GM08714 (cell line): ENCODE measurements around the gene PLXNB2.

Source experiments
- H3K4me3 ChIP-seq: fragments of 200-500 bp; sonication (Bioruptor generic); 2 replicates; pipeline ENCODE4 v1.5.1; 2014; ENCODE audit warnings: mild to moderate bottlenecking, low read length, inconsistent platforms
- ZNF274 ChIP-seq: IDR thresholded peaks from 2 replicates; pipeline ENCODE4 v1.6.1; 2012; ENCODE audit warnings: mild to moderate bottlenecking, low read depth, low read length

Gene PLXNB2

GRCh38 chr22:50247748-50248147, 59.7 kb downstream of the PLXNB2 start:
- TF ChIP-seq ZNF274 = no peak
- no peak overlapping the region for H3K4me3 ChIP-seq

GRCh38 chr22:50246242-50247175, 60.9 kb downstream of the PLXNB2 start:
- no peak for TF ChIP-seq ZNF274
- no peak overlapping the region for H3K4me3 ChIP-seq

- peak overlapping the region; percentile 81 for H3K4me3 ChIP-seq
- TF ChIP-seq ZNF274 = no peak
These were observed 62.0 kb downstream of the PLXNB2 start for GRCh38 chr22:50245214-50246072.

- TF ChIP-seq ZNF274 = no peak
These were observed 62.8 kb downstream of the PLXNB2 start, which contains the start of gene TUBGCP6 for GRCh38 chr22:50244420-50245213. Gene TUBGCP6, minus strand, starts transcription at chr22:50245023. Its CDS starts 564 bp downstream, at chr22:50244459.

GRCh38 chr22:50243685-50244419, 63.6 kb downstream of the PLXNB2 start:
- no peak for TF ChIP-seq ZNF274
- H3K4me3 ChIP-seq = peak overlapping the region; percentile 81

More at GRCh38 chr22:50244420-50245213, 62.8 kb downstream of the PLXNB2 start, which contains the start of gene TUBGCP6:
- peak within 1 kb of the TSS; percentile 81 for H3K4me3 ChIP-seq

GRCh38 chr22:50242406-50242949, 65.0 kb downstream of the PLXNB2 start:
- H3K4me3 ChIP-seq = peak overlapping the region; percentile 81
- no peak for TF ChIP-seq ZNF274

- no peak for TF ChIP-seq ZNF274
- H3K4me3 ChIP-seq = no peak overlapping the region
These were observed 68.7 kb downstream of the PLXNB2 start for GRCh38 chr22:50238755-50239154.

GRCh38 chr22:50236731-50237409, 70.6 kb downstream of the PLXNB2 start:
- H3K4me3 ChIP-seq = no peak overlapping the region
- no peak for TF ChIP-seq ZNF274

- TF ChIP-seq ZNF274 = no peak
- H3K4me3 ChIP-seq = no peak overlapping the region
These were observed 74.2 kb downstream of the PLXNB2 start for GRCh38 chr22:50233223-50233622.

- TF ChIP-seq ZNF274 = no peak
- H3K4me3 ChIP-seq = no peak overlapping the region
These were observed 74.8 kb downstream of the PLXNB2 start for GRCh38 chr22:50232481-50233151.

GRCh38 chr22:50229370-50229769, 78.1 kb downstream of the PLXNB2 start:
- H3K4me3 ChIP-seq = no peak overlapping the region
- no peak for TF ChIP-seq ZNF274

GRCh38 chr22:50228366-50228765, 79.1 kb downstream of the PLXNB2 start:
- no peak for TF ChIP-seq ZNF274
- H3K4me3 ChIP-seq = no peak overlapping the region
